PC-3 (cell line): Measurements from ENCODE around the gene ATP11C. TPM values are rescaled to one million over a fixed set of nuclear protein-coding genes. Genes with fewer than 3 reads are reported as not detected.

ENCODE experiments used
- ATAC-seq: fragments of 200-7000 bp; cut with Tn5 transposase; 2 replicates; pipeline ENCODE4 v1.9.1; 2020; ENCODE audit warnings: mild to moderate bottlenecking, moderate library complexity
- BruUV-seq: library from RNA; stranded (reverse); fragments of 400-500 nt; replicated peaks from 2 replicates; lab custom pipeline; 2021; lab: Mats Ljungman, UMichigan
- CTCF ChIA-PET: fragments of 300-600 bp; sonication (Branson Sonifier 250); formaldehyde crosslinking; loops from one replicate; lab custom pipeline; 2022; ENCODE audit warnings: antibody characterized with exemption; lab: Charles Lee
- POLR2A ChIA-PET: fragments of 300-600 bp; sonication (Branson Sonifier 250); formaldehyde crosslinking; loops from one replicate; lab custom pipeline; 2022; ENCODE audit warnings: antibody characterized with exemption; ENCODE audit not compliant: unreplicated experiment; lab: Charles Lee
- DNase-seq: peaks from one replicate; pipeline ENCODE4 v3.0.0-alpha.2; 2015
- H2AFZ ChIP-seq: fragments of 300-600 bp; sonication (generic); 2 replicates; pipeline ENCODE4 v1.6.0; 2016; ENCODE audit warnings: antibody characterized with exemption, low read length
- H3F3A ChIP-seq: fragments of 300-600 bp; sonication (generic); one replicate; pipeline ENCODE4 v1.6.0; 2017; ENCODE audit warnings: antibody characterized with exemption, low read length, control low read depth, mild to moderate bottlenecking; ENCODE audit not compliant: unreplicated experiment
- H3K27ac ChIP-seq: fragments of 300-600 bp; sonication (generic); 2 replicates; pipeline ENCODE4 v1.5.1; 2016; ENCODE audit warnings: mild to moderate bottlenecking, low read length
- H3K27me3 ChIP-seq: fragments of 300-600 bp; sonication (generic); 2 replicates; pipeline ENCODE4 v1.6.1; 2016; ENCODE audit warnings: low read length, mixed read lengths
- H3K36me3 ChIP-seq: fragments of 300-600 bp; sonication (generic); 2 replicates; pipeline ENCODE4 v1.6.1; 2016; ENCODE audit warnings: low read depth, mixed run types, low read length, mixed read lengths
- H3K4me1 ChIP-seq: fragments of 300-600 bp; sonication (generic); 2 replicates; pipeline ENCODE4 v1.5.1; 2016; ENCODE audit warnings: low read length; ENCODE audit not compliant: insufficient read depth
- H3K4me2 ChIP-seq: fragments of 300-600 bp; sonication (generic); 2 replicates; pipeline ENCODE4 v1.6.0; 2016; ENCODE audit warnings: low read length
- H3K4me3 ChIP-seq: fragments of 300-600 bp; sonication (generic); 2 replicates; pipeline ENCODE4 v1.5.1; 2016; ENCODE audit warnings: mild to moderate bottlenecking, low read length, mixed read lengths
- H3K79me2 ChIP-seq: fragments of 300-600 bp; sonication (generic); 2 replicates; pipeline ENCODE4 v1.6.1; 2017; ENCODE audit warnings: low read length, mixed read lengths
- H3K9ac ChIP-seq: fragments of 300-600 bp; sonication (generic); 2 replicates; pipeline ENCODE4 v1.6.0; 2016; ENCODE audit warnings: mild to moderate bottlenecking, low read length
- H3K9me2 ChIP-seq: fragments of 300-600 bp; sonication (generic); replicated peaks from 2 replicates; pipeline ENCODE4 v1.6.1; 2016; ENCODE audit warnings: mixed run types, low read length, mixed read lengths
- H3K9me3 ChIP-seq: fragments of 300-600 bp; sonication (generic); 2 replicates; pipeline ENCODE4 v1.6.1; 2016; ENCODE audit warnings: low read length, mixed read lengths
- H4K20me1 ChIP-seq: fragments of 300-600 bp; sonication (generic); 2 replicates; pipeline ENCODE4 v1.6.1; 2016; ENCODE audit warnings: low read length, mixed read lengths
- EZH2 ChIP-seq: fragments of 300-600 bp; sonication (generic); IDR thresholded peaks from one replicate; pipeline ENCODE4 v1.6.1; 2017; ENCODE audit warnings: antibody characterized with exemption, mild to moderate bottlenecking, low read length; ENCODE audit not compliant: unreplicated experiment
- EZH2phosphoT487 ChIP-seq: fragments of 300-600 bp; sonication (generic); IDR thresholded peaks from 2 replicates; pipeline ENCODE4 v1.6.1; 2018; ENCODE audit warnings: mild to moderate bottlenecking, antibody characterized with exemption, low read length, borderline replicate concordance
- intact Hi-C: fragments of 100-400 bp; cut with micrococcal nuclease; formaldehyde crosslinking; loops from 2 replicates; pipeline ENCODE4 v1.9.0; 2023
- total RNA-seq: library from RNA; depleted of rRNA; stranded (reverse); fragments of >200 nt; gene quantifications from 2 replicates; pipeline ENCODE4 v1.2.3, GENCODE V29; 2014
- TF ChIP-seq, protein P1 (sequence below): fragments of 300-600 bp; sonication (generic); conservative IDR thresholded peaks from 2 replicates; pipeline ENCODE4 v1.5.1; 2017; ENCODE audit warnings: antibody characterized with exemption, low read depth, mild to moderate bottlenecking, low read length

The ATP11C gene
- total RNA-seq, 1 experiment from 2014 or later, result 25.8 TPM

DNA sequence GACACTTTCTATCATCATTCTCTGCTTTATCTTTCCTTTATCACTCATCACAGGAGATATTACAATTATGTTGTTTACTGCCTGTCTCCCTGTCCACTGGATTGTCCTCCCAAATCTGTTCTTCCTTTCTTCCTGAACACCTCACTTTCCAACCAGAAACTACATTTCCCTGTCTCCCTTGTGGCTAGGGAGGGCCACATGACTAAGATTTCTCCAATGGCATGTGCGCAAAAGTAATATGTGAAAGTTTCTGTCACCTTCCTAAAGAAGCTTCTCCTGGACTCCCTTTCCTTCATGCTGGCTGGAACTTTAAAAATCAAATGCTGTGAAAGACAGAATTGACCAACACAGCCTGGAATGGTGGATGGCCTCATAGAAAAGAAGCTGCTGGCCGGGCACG is 25.8 kb downstream of the ATP11C start:
- H3F3A ChIP-seq, result no peaks in the 10 kb centered on the region
- no peak overlapping the region for H3K9ac ChIP-seq
- no peaks in the 10 kb centered on the region for H3K79me2 ChIP-seq
- intact Hi-C loops, result no loop called here
- TF ChIP-seq, protein P1, sequence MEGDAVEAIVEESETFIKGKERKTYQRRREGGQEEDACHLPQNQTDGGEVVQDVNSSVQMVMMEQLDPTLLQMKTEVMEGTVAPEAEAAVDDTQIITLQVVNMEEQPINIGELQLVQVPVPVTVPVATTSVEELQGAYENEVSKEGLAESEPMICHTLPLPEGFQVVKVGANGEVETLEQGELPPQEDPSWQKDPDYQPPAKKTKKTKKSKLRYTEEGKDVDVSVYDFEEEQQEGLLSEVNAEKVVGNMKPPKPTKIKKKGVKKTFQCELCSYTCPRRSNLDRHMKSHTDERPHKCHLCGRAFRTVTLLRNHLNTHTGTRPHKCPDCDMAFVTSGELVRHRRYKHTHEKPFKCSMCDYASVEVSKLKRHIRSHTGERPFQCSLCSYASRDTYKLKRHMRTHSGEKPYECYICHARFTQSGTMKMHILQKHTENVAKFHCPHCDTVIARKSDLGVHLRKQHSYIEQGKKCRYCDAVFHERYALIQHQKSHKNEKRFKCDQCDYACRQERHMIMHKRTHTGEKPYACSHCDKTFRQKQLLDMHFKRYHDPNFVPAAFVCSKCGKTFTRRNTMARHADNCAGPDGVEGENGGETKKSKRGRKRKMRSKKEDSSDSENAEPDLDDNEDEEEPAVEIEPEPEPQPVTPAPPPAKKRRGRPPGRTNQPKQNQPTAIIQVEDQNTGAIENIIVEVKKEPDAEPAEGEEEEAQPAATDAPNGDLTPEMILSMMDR, result no peak
- no peaks in the 10 kb centered on the region for H3K9me2 ChIP-seq
- no peaks in the 10 kb centered on the region for H3K4me1 ChIP-seq
- ChIA-PET CTCF (no interaction called here), POLR2A (no interaction called here)
- no TSS peak for BruUV-seq
- no peaks in the 10 kb centered on the region for H3K27me3 ChIP-seq
- no peak overlapping the region for H3K4me3 ChIP-seq
- no peak overlapping the region for H2AFZ ChIP-seq
- no peak overlapping the region for H3K4me2 ChIP-seq
- no peak for ATAC-seq
- no peak overlapping the region for H3K27ac ChIP-seq
- DNase-seq, result no peak
- no peaks in the 10 kb centered on the region for H4K20me1 ChIP-seq
- H3K36me3 ChIP-seq, result no peaks in the 10 kb centered on the region
- no peaks in the 10 kb centered on the region for H3K9me3 ChIP-seq

DNA sequence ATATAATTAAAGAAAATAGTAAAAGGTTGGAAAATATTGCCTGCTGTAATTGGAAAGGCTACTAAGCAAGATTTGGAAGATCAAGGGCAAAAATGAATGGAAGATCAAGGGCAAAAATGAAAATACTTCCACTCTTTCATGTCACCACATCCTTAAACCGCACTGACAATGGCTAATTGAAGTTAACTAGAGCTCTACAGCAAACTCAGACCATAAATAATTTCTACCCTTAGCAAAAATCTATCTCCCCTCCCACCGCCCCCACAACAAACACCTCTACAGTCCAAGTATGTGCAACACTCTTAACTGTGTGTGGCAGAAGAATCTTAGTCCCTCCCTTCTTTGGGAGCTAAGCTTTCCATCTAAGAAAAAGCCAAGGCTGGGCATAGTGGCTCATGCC is 27.1 kb downstream of the ATP11C start:
- ATAC-seq (no peak), DNase-seq (no peak)
- POLR2A ChIA-PET, result interaction anchor here (0.6 kb wide), 1 partner anchor 49 kb away, joined by 3 read pairs; no protein-coding TSS in a partner anchor
- Histone ChIP-seq H3K9me2 (no peaks in the 10 kb centered on the region), H3K4me2 (no peak overlapping the region), H3K27ac (no peak overlapping the region), H2AFZ (no peak overlapping the region), H3K4me1 (no peaks in the 10 kb centered on the region), H3K79me2 (no peaks in the 10 kb centered on the region), H3K9me3 (no peaks in the 10 kb centered on the region), H4K20me1 (no peaks in the 10 kb centered on the region), H3K9ac (no peak overlapping the region), H3K36me3 (no peaks in the 10 kb centered on the region), H3K27me3 (no peaks in the 10 kb centered on the region), H3F3A (no peaks in the 10 kb centered on the region), H3K4me3 (no peak overlapping the region)
- no TSS peak for BruUV-seq
- intact Hi-C loops, result no loop called here
- CTCF ChIA-PET, result no interaction called here
- TF ChIP-seq EZH2phosphoT487 (no peak), EZH2 (no peak)
- TF ChIP-seq, protein P1, result no peak

DNA sequence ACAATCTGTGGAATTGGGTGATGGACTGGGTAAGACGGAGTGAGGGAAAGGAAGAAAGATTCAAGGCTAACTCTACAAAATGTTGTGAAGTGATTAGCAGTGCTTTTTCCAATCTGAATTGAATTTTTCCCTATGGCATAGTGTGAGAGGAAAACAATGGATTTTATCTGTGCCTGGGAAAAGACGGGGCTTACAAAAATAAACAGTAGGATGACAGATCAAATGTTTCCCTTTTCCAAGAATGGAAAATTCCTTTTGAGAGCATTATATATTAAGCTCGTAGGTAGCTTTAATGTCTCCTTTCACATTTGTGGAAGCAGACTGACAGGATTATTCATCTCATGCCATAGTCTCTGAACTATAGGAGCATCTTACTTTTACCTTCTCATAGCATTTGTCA is 27.8 kb downstream of the ATP11C start:
- Histone ChIP-seq H2AFZ (no peak overlapping the region), H3K4me1 (no peaks in the 10 kb centered on the region), H3K9me3 (no peaks in the 10 kb centered on the region), H3F3A (no peaks in the 10 kb centered on the region), H3K4me2 (no peak overlapping the region), H3K27ac (no peak overlapping the region), H3K36me3 (no peaks in the 10 kb centered on the region), H3K9ac (no peak overlapping the region), H3K27me3 (no peaks in the 10 kb centered on the region), H3K4me3 (no peak overlapping the region), H4K20me1 (no peaks in the 10 kb centered on the region), H3K79me2 (no peaks in the 10 kb centered on the region), H3K9me2 (no peaks in the 10 kb centered on the region)
- intact Hi-C loops, result no loop called here
- POLR2A ChIA-PET, result interaction anchor here (0.6 kb wide), 1 partner anchor 49 kb away, joined by 3 read pairs; no protein-coding TSS in a partner anchor
- TF ChIP-seq, protein P1, result no peak
- TF ChIP-seq EZH2 (no peak), EZH2phosphoT487 (no peak)
- DNase-seq (no peak), ATAC-seq (no peak)
- CTCF ChIA-PET, result no interaction called here
- no TSS peak for BruUV-seq
